Suppressor macrophage treated with lipopolysaccharide for 4 hours (primary cell): ENCODE data around the gene RTF2.

Experiments
- DNase-seq: peaks from one replicate; pipeline ENCODE4 v3.0.0-alpha.2; 2020

RTF2 gene

GRCh38 chr20:56439771-56440291 is 28.6 kb upstream of the RTF2 start:
- DNase-seq, result no peak

- DNase-seq, result peak; percentile 16
Measured at GRCh38 chr20:56440346-56441007, 27.9 kb upstream of the RTF2 start.

DNA sequence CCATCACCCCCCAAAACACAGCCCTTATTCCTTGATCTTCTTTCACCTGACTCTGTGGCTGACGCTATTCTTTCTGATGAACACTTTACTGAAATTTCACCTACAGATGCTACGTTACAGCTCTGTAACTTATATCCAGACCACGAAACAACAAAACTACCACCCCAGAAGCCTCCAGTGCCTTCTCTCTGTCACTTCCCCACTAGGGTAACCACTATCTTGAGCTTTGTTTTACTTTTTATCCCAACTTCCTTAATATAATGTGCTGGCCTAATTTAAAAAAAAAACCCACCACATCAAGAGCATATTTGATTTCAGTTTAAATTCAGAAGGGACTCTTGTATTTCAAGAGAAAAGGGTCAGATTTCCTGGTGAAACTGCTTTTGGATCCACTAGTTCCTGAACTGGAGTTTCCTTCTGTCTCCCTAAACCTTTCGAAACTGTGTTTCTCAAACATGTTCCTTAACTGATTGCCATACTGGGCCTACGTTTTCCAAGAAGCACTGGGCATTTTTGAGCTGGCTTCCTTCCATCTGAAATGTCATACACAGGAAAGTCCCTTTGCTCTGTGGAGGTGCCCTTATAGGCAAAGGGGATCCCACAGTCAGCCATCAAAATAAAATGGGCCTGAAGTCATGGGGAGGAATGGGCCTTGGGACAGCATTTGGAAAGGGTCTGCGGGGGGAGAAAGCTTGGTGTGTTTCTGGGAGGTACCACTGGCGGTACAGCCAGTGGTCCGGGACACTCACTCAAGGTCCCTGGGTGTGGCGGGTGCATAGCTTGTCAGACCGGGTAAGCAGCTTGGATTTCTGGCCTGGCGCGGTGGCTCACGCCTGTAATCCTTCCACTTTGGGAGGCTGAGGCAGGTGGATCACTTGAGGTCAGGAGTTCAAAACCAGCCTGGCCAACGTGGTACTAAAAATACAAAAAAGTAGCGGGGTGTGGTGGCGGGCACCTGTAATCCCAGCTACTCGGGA is 25.8 kb upstream of the RTF2 start:
- DNase-seq, result peak; percentile 90

- DNase-seq, result no peak
Measured at GRCh38 chr20:56443654-56444540, 24.5 kb upstream of the RTF2 start.

GRCh38 chr20:56445130-56445529 is 23.3 kb upstream of the RTF2 start:
- DNase-seq, result no peak

DNA sequence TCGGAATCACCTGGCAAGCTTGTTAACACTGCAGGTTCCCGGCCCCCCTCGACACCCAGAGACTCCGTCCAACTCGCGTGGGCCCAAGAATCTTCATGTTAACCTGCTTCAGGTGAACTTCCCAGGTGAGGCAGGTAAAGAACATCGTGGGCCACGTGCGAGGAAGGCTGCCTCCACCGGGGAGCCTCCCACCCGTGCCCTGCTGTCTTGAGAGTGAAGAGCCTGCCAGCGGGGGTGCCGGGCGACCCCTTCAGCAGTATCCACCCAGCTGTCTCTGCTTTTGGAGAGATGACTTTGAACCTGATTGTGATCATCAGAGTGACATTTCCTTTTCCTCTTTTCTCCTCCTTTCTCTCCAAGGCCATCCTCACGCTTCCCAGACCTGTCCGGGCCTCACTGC is 22.9 kb upstream of the RTF2 start:
- no peak for DNase-seq

- no peak for DNase-seq
Measured at GRCh38 chr20:56447227-56447626, 21.2 kb upstream of the RTF2 start.

GRCh38 chr20:56449459-56449858 is 19.0 kb upstream of the RTF2 start:
- no peak for DNase-seq

DNA sequence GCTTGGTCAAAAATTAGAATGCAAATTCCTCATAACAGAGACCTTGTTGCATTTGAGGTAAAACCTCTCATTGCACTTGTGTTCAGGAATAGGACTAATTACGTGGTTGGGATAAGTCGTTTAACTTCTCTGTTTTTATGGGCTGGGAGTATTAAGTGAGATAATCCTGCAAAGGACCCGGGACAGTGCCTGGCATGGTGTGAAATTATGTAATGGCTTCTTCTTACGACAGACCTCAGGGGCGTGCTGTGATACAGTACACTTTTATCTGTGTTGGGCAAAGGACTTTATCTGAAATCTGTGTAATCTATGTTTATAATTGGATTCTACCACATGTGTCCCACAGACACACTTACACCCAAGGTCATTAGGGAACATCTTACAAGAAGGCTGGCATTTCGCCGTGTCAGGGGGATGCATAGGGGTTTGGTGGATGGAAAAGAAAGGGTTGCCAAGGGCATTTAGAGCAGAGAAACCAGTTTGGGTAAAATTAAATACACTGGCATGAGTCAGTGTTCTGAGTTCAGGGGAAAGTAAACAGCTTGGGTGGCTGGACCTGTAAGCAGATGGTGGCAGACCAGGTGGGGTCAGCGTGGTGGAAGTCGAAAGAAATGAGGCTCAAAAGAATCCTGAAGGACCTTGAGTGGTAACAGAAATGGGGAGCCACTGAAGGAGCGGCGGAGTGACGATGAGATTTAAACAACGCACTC is 17.2 kb upstream of the RTF2 start:
- no peak for DNase-seq

DNA sequence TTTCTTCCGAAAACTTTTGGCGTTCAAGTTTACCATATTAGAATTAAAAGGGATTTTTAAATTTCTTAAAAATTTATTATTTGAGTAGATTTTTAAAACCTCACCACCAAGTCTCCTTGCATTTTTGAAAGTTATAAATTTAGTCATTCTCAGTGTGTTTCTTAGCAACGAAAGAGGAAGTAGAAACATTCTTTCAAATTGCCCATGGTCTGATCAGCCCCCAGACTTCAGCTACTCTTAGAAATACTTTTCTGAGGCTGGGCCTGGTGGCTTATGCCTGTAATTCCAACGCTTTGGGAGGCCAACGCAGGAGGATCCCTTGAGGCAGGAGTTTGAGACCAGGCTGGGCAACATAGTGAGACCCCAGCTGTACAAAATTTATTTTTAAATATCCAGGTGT is 15.1 kb upstream of the RTF2 start:
- DNase-seq, result peak; percentile 51

DNA sequence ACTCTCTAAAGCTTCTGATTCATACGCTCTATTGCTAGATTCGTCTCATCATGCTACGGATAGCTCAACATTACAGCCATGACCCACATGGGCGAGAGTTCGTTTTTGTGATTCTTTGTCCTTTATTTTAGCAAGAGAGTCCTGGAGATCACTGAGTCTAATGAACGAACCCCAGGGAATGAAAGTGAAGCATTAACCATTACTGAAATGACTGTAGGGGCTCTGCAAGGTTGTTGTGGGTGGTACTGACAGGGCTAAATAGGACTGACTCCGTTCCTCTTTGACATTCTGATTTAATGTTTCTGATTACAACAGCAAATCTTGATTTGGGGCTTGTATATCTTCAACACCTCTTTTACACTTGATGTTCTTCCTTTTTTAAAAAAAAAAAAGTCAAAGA is 13.7 kb upstream of the RTF2 start:
- DNase-seq, result no peak

DNA sequence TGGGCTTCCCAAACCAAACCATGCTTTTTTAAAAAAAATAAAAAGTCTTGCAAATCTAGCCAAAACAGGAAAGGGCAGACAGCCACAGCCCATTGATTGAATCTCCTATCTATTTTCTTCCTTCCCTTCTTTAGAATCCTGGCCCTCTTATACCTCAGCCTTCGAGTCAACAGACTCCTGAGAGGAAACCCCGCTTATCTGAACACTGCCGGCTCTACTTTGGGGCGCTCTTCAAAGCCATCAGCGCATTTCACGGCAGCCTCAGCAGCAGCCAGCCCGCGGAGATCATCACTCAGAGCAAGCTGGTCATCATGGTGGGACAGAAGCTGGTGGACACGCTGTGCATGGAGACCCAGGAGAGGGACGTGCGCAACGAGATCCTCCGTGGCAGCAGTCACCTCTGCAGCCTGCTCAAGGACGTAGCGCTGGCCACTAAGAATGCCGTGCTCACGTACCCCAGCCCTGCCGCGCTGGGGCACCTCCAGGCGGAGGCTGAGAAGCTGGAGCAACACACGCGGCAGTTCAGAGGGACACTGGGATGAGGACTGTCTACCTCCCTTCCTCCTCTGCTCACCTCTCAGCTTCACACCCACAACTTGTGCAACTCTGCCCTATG is 10.1 kb upstream of the RTF2 start:
- DNase-seq, result no peak

DNA sequence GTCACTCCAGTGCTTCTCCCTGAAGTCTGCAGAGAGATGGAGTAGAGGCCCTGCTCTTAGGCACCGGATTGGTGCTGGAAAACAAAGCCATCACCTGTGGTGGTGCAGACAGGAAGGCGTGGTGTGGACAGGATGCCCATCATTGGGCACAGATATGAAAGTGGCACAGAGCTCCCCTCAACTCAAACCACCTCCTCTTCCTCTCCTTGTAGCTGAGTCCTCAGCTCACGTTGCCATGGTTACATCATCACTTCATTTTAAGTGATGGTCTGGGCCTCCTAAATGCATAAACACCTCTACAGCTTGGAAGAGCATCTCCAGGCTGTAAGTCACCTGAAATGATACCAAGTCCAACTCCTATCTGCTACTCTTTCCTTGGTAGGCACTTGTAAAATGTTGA is 8.0 kb upstream of the RTF2 start:
- no peak for DNase-seq

DNA sequence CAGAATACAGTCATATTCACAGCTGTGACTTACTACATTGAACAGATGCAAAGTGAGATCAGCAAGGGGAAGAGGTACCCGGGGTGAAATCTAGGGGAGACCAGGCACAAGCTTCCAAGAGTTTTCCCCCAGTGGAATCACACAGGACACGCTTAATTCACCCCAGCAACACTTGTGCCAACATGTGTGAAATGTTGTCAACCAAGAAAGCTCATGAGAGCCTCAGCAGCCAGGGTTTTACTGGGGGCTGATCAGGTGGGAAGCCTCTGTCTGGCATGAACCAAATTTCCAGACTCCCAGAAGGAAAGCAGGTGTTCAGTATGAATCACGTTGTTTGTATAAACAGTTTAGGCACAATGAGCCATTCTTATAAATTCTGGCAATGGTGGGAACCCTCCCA is 6.9 kb upstream of the RTF2 start:
- DNase-seq, result no peak

- peak; percentile 42 for DNase-seq
Measured at GRCh38 chr20:56463428-56463827, 5.0 kb upstream of the RTF2 start.

DNA sequence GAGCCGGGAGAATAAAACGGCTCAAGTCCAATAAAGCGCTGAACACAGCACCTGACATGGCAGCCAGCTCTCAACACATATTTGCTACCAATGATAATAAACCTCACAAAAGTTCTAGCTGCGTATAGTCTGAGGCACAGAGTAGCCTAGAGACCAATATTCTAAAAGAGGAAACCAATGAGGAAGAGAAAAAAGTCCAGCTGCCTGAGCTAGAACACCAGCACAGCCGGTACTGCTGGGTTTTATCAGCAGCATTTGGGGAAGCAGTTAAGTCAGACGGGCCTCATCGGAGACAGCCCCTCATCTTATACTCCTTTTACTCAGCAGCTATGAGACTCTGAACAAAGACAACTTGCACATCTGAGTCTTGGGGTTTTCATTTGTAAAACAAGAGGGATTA is 2.4 kb upstream of the RTF2 start:
- DNase-seq, result peak; percentile 64

GRCh38 chr20:56467968-56468315 is 485 bp upstream of the RTF2 start:
- no peak for DNase-seq

- DNase-seq, result no peak
Measured at GRCh38 chr20:56469077-56469449, 636 bp downstream of the RTF2 start.

DNA sequence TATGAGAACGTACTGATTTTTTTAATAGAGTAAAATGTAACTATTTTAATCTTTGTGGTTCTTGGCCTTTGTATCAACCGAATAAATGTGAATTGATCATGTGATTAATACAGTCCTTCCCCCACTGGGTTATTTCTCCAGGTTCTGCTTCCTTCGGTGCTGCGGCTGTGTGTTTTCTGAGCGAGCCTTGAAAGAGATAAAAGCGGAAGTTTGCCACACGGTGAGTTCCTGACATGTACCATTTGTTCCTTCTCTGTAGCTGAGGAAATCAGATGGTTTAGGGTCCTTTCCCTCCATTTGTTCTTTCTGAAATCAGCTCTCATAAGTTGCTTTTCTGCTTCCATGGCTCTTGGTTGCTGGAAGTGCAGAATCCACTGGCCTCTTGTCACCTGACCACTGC is 15.5 kb downstream of the RTF2 start:
- peak; percentile 42 for DNase-seq

DNA sequence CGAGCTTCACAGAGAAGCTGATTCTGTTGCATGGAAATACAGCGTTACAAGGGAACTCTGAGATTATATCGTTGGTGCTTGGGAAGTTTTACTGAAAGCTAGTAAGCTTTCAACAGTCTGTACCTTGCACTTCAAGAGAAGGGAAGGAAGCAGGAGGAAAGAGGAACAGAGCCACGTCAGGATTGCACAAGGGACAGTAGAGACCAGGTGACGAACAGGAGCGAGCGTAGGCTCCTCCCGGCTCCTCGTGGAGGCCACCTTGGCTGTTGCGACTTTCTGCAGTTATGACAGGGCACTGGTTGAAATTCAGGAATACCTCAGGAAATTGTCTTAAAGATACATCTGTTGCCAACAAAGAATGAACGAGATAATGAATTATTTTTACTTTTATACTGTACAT is 18.8 kb downstream of the RTF2 start:
- DNase-seq, result no peak

DNA sequence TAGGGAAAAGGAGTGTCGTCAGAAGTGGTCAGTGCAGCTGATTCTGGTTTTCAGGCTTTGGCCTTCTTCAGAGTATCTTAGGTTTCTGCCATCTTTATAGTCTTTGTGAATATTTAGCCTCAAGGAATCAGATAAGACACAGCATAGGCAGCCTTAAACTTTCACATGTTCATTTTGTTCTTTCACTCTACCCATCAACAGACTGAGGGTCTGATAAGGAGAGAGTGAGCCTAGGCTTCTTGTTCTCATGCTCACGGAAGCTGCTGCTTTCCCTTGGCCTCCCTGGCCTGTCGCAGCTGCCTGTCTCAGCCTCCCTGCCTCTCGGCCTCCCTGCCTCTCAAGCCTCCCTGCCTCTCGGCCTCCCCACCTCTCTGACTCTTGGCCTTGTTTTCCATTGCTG is 20.1 kb downstream of the RTF2 start:
- no peak for DNase-seq

- no peak for DNase-seq
Measured at GRCh38 chr20:56501116-56501515, 32.7 kb downstream of the RTF2 start.
